Activated CD4-positive, alpha-beta memory T cell treated with anti-CD3 and anti-CD28 coated beads, Interleukin-2, amount 10 ng/mL, durations not matched to agents 7 days and 5 days (primary cell): ENCODE data around the gene STAB2. TPM values are rescaled to one million over a fixed set of nuclear protein-coding genes. Genes with fewer than 3 reads are reported as not detected.

Source experiments
- CTCF ChIA-PET: fragments of 350-600 bp; sonication (Branson Sonifier 250); formaldehyde crosslinking; loops from one replicate; lab custom pipeline; 2021; ENCODE audit warnings: antibody characterized with exemption, inconsistent platforms; lab: Charles Lee
- POLR2A ChIA-PET: fragments of 350-600 bp; sonication (Branson Sonifier 250); formaldehyde crosslinking; loops from one replicate; lab custom pipeline; 2021; ENCODE audit warnings: antibody characterized with exemption; lab: Charles Lee
- DNase-seq: peaks from one replicate; pipeline ENCODE4 v3.0.0-alpha.2; 2020
- H3K27ac Mint-ChIP-seq: one replicate; pipeline ENCODE4 v1.8.0; 2021; ENCODE audit warnings: mild to moderate bottlenecking, mixed read lengths
- H3K27me3 Mint-ChIP-seq: one replicate; pipeline ENCODE4 v1.8.0; 2021; ENCODE audit warnings: mixed read lengths
- H3K36me3 Mint-ChIP-seq: one replicate; pipeline ENCODE4 v1.8.0; 2021; ENCODE audit warnings: low read depth, mixed read lengths
- H3K4me1 Mint-ChIP-seq: one replicate; pipeline ENCODE4 v1.8.0; 2021; ENCODE audit warnings: mixed read lengths
- H3K4me3 Mint-ChIP-seq: one replicate; pipeline ENCODE4 v1.8.0; 2021; ENCODE audit warnings: mild to moderate bottlenecking, mixed read lengths
- H3K9me3 Mint-ChIP-seq: one replicate; pipeline ENCODE4 v1.8.0; 2021; ENCODE audit warnings: mixed read lengths
- total RNA-seq, 2 experiments: library from RNA; stranded (reverse); gene quantifications; one replicate each; pipeline ENCODE4 v1.2.3, GENCODE V29; 2021

Gene STAB2
- total RNA-seq, 2 experiments from 2014 or later = not detected

DNA sequence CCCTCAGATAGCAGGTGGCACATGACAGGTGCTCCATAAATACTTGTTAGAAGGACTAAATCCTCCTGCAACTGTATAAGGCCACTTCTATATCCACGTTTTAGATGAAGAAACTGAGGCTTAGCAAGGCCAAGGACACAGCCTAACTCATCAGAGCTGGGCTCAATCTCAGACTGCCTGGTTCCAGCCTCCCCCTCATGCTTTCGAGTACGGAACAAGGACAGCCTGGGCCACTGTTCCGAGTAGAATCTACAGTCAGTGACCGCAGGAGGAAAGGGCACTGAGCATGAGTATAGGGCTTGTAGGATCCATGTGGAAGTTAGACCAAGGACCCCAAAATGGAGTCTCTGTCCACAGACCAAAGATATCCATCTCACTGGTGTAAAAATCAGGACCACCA, 169.4 kb downstream of the STAB2 start:
- CTCF ChIA-PET = no interaction called here
- H3K4me1 Mint-ChIP-seq = no peaks in the 10 kb centered on the region
- H3K27me3 Mint-ChIP-seq = no peaks in the 10 kb centered on the region
- H3K36me3 Mint-ChIP-seq = no peaks in the 10 kb centered on the region
- H3K9me3 Mint-ChIP-seq = no peaks in the 10 kb centered on the region
- POLR2A ChIA-PET = no interaction called here
- H3K27ac Mint-ChIP-seq = no peak overlapping the region
- no peak for DNase-seq
- no peak overlapping the region for H3K4me3 Mint-ChIP-seq

DNA sequence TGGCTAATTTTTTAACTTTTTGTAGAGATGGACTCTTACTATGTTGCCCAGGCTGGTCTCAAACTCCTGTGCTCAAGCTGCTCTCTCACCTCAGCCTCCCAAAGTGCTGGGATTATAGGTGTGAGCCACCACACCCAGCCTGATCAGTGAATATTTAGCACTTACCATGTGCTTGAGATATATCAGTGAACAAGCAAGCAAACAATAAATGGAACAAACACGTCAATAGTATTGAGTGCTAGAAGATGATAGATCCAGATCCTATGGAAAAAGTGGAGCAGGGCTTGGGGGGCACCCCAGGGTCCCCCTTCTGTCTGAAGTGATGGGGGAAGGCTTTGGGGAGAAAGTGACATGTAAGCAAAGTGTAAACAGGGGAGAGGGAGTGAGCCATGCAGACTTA, 170.2 kb downstream of the STAB2 start:
- CTCF ChIA-PET = no interaction called here
- DNase-seq = no peak
- POLR2A ChIA-PET = no interaction called here
- Mint-ChIP-seq H3K9me3 (no peaks in the 10 kb centered on the region), H3K36me3 (no peaks in the 10 kb centered on the region), H3K4me1 (no peaks in the 10 kb centered on the region), H3K27ac (no peak overlapping the region), H3K27me3 (no peaks in the 10 kb centered on the region), H3K4me3 (no peak overlapping the region)

DNA sequence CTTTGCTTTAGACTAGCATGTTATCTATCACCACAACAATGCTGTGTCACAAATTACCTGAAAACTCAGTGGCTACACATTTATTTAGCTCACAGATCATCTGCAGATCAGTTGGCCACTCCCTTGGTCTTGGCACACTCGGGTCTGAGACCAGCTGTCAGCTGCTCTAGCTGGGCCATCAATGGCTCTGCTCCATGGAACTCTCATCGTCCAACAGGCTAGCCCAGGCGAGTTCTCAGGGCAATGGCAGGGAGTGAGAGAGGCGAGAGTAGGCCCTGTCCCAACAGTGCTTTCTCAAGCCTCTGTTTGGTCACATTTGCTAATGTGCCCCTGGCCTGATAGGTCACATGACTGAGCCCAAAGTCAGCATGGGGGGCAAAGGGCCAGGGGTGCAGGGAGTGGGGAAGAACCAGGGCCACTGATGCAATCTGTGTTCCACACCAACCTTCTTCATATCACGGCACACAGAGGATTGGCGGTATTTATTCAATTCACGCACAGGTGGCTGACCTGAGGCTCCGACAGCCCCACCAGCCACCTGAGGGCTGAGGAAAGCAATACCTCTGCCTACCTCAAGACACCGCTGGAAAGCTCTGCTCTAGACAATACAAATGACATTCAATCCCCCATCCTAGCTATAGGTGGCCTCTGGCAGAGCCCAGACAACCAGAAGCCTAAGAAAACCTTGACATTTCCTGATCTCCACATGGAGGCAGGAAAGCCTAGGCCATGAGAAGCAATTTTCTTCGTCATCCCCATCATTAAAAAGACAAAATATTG, 171.4 kb downstream of the STAB2 start:
- no peaks in the 10 kb centered on the region for H3K4me1 Mint-ChIP-seq
- ChIA-PET CTCF (no interaction called here), POLR2A (no interaction called here)
- H3K27me3 Mint-ChIP-seq = no peaks in the 10 kb centered on the region
- DNase-seq = no peak
- no peak overlapping the region for H3K27ac Mint-ChIP-seq
- no peaks in the 10 kb centered on the region for H3K36me3 Mint-ChIP-seq
- H3K4me3 Mint-ChIP-seq = no peak overlapping the region
- no peaks in the 10 kb centered on the region for H3K9me3 Mint-ChIP-seq

DNA sequence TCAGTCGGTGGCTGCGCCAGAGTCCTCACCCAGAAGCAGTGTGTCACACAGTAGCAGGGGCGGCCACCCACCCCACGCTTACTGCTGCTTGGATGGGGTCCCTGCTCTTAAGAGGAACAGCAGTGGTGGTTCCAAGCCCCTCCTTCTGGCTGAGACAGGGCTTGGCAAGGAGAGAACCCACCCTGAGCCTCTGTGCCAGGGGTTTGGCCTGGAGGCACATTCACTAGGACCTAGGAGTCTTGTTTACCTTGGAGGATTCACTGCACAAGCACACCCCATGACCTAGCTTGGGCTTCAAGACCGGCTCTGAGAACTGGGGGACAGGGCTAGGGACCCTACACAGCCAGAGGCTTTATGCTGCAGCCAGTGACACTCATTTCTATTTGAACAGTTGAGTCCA, 175.4 kb downstream of the STAB2 start:
- Mint-ChIP-seq H3K4me3 (no peak overlapping the region), H3K27me3 (no peaks in the 10 kb centered on the region), H3K9me3 (no peaks in the 10 kb centered on the region), H3K4me1 (no peaks in the 10 kb centered on the region), H3K27ac (no peak overlapping the region), H3K36me3 (no peaks in the 10 kb centered on the region)
- DNase-seq = no peak
- ChIA-PET POLR2A (no interaction called here), CTCF (no interaction called here)

DNA sequence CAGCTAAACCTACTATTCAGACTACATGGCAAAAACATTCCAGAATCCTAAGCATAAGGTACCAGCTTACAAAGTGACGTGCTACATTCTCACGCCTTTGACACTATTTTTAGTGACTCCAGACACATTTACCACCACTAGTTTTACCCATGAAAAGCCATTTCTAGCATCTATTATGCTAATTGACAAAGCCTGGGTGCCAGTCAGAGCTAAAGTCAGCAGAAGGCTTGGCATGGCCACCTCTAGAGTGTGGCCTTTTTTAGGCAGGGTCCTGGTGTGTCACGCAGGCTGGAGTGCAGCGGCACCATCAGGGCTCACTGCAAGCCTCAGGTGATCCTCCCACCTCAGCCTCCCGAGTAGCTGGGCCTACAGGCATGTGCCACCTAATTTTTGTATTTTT, 178.2 kb downstream of the STAB2 start:
- H3K4me1 Mint-ChIP-seq = no peaks in the 10 kb centered on the region
- H3K4me3 Mint-ChIP-seq = no peak overlapping the region
- no peak overlapping the region for H3K27ac Mint-ChIP-seq
- no peaks in the 10 kb centered on the region for H3K9me3 Mint-ChIP-seq
- no peaks in the 10 kb centered on the region for H3K36me3 Mint-ChIP-seq
- no peaks in the 10 kb centered on the region for H3K27me3 Mint-ChIP-seq
- POLR2A ChIA-PET = no interaction called here
- CTCF ChIA-PET = no interaction called here
- no peak for DNase-seq

DNA sequence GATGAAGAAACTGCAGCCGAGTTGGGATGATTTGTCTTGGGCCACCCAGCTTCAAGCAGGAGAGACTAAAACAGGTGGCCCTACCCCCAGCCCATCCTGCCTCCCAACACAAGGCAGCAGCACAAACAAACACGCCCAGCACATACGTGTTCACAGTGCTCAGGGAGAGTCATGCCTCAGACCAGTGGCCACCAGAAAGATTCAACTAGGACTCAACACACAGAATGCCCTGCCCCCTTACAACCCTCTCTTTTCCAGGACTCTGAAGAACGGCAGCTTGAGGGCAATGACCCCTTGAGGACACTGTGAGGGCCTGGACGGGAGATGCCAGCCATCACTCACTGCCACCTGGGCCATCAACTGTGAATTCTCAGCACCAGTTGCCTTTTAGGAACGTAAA, 179.0 kb downstream of the STAB2 start:
- no peak for DNase-seq
- Mint-ChIP-seq H3K36me3 (no peaks in the 10 kb centered on the region), H3K27ac (no peak overlapping the region), H3K27me3 (no peaks in the 10 kb centered on the region), H3K4me3 (no peak overlapping the region), H3K4me1 (no peaks in the 10 kb centered on the region), H3K9me3 (no peaks in the 10 kb centered on the region)
- ChIA-PET POLR2A (no interaction called here), CTCF (no interaction called here)

DNA sequence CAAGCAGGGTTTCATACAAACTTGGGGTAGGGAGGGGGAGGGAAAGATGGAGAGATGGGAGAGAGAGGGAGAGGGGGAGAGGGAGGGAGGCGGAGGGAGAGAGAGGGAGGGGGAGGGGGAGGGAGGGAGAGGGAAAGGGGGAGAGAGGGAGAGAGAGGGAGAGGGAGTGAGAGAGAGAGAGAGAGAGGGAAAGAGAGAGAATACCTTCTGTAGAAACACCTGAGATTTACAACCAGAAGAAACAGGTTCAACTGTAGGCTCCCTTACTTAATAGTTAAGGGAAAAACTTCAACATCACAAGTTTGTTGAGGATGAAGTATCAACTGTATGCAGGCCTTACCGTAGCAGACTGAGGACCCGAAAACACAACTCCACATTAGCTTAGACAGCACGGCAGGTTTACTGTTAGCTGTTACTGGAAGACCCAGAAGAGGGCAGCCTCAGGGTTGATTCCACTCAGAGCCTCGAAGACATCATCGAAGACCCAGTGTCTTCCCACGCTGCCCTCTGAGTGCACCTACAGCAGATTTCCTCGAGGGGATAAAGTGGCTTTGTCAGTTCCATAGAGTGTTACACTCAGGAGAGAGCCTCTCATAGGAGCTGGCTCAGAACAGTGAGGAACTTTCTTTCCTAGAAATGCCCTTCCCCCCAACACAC, 181.5 kb downstream of the STAB2 start:
- no peak for DNase-seq
- no peaks in the 10 kb centered on the region for H3K27me3 Mint-ChIP-seq
- no peaks in the 10 kb centered on the region for H3K4me1 Mint-ChIP-seq
- CTCF ChIA-PET = no interaction called here
- H3K27ac Mint-ChIP-seq = no peak overlapping the region
- H3K9me3 Mint-ChIP-seq = no peaks in the 10 kb centered on the region
- no peak overlapping the region for H3K4me3 Mint-ChIP-seq
- H3K36me3 Mint-ChIP-seq = no peaks in the 10 kb centered on the region
- POLR2A ChIA-PET = no interaction called here

DNA sequence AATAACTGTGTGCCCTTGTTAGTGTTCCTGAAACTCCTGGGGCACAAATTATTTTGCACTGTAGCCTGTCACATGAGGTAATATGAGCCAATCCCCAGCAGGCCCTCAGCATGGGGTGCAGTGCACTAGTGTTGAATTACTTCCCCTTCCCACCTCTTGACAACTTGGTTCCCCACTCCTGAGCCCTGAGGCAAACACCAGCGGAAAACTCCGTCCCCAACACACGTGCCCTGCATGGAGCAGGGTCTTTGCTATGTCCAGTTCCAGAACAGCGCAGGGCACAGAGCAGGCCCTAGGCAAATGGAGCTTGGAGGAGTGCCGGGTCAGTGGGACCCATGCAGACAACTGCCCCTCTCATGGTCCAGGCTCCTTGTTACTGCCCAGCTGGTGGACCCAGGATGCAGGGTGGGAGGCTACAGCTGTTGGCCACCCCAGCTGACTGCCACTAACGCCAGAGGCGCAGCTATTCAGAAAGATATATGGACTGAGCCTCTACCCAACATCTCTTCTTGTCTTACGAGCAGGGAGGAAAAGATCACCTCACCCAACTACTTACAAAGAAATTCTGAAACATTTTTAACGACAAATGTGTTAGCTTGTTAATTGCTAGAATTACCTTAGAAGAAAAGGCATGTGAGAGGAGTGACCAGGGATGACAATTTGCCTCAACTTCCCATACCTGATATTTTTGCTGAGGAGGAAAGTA, 182.3 kb downstream of the STAB2 start:
- Mint-ChIP-seq H3K36me3 (no peaks in the 10 kb centered on the region), H3K4me3 (no peak overlapping the region), H3K9me3 (no peaks in the 10 kb centered on the region), H3K27ac (no peak overlapping the region), H3K27me3 (no peaks in the 10 kb centered on the region), H3K4me1 (no peaks in the 10 kb centered on the region)
- ChIA-PET CTCF (interaction anchor here (0.7 kb wide), 1 partner anchor 1216 kb away, joined by 3 read pairs; no protein-coding TSS in a partner anchor), POLR2A (no interaction called here)
- DNase-seq = no peak

DNA sequence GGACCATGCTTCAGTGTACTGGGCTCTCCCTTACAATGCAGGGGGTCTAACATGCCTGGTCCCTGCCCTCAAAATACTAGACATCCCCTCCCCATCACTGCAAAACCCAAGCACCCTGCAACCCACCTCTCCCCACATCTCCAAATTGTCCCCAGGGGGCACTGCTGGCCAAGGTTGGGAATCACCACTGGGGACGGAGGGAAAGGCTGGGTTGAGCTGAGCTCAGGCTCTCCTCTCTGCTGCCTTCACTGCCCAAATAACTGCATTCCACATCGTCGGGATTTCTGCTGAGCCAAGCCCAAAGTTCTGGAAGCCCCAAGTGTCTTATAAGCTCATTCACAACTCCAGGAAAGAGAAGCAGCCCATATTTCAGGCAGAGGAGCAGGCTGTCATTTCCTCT, 184.4 kb downstream of the STAB2 start:
- Mint-ChIP-seq H3K27ac (no peak overlapping the region), H3K4me3 (no peak overlapping the region), H3K9me3 (no peaks in the 10 kb centered on the region), H3K4me1 (no peaks in the 10 kb centered on the region), H3K36me3 (no peaks in the 10 kb centered on the region), H3K27me3 (no peaks in the 10 kb centered on the region)
- ChIA-PET CTCF (interaction anchor here (1.5 kb wide), 1 partner anchor 338 kb away, joined by 4 read pairs; no protein-coding TSS in a partner anchor), POLR2A (no interaction called here)
- DNase-seq = no peak

DNA sequence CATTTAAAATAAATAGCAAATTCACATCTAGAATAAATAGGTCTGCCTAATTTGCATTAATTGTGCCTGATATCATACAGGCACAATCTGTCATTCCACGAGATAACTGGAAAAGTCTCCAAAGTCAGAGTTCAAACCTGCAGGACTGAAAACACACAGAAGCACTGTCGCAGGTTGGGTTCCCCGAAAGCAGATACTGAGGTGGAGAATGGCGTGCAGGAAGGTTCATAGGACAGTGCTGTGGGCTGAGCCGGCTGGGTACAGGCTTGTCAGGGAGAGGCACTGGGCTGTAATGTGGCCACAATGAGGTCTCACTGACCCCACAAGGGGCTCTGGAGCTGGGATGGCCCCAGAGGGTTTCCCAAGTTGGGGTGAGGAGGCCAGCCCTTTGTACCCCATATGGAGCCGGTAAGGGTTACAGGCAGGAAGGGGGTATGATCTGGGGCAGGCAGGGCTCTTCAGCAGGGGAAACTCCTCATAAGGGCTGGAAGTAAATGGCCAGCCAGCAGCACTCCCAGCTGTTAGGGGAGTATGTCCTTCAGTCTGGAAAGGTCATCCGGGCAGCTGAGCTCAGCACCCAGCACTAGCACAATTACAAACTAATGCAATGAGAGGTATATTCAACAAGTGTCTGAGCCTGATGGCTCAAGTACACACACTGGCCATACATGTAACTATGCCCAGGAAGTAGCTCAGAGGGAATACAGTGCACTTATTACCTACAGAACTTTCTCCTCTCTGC, 185.5 kb downstream of the STAB2 start:
- no peaks in the 10 kb centered on the region for H3K27me3 Mint-ChIP-seq
- no peaks in the 10 kb centered on the region for H3K36me3 Mint-ChIP-seq
- H3K4me3 Mint-ChIP-seq = no peak overlapping the region
- H3K9me3 Mint-ChIP-seq = no peaks in the 10 kb centered on the region
- CTCF ChIA-PET = no interaction called here
- H3K27ac Mint-ChIP-seq = no peak overlapping the region
- POLR2A ChIA-PET = no interaction called here
- DNase-seq = no peak
- no peaks in the 10 kb centered on the region for H3K4me1 Mint-ChIP-seq

DNA sequence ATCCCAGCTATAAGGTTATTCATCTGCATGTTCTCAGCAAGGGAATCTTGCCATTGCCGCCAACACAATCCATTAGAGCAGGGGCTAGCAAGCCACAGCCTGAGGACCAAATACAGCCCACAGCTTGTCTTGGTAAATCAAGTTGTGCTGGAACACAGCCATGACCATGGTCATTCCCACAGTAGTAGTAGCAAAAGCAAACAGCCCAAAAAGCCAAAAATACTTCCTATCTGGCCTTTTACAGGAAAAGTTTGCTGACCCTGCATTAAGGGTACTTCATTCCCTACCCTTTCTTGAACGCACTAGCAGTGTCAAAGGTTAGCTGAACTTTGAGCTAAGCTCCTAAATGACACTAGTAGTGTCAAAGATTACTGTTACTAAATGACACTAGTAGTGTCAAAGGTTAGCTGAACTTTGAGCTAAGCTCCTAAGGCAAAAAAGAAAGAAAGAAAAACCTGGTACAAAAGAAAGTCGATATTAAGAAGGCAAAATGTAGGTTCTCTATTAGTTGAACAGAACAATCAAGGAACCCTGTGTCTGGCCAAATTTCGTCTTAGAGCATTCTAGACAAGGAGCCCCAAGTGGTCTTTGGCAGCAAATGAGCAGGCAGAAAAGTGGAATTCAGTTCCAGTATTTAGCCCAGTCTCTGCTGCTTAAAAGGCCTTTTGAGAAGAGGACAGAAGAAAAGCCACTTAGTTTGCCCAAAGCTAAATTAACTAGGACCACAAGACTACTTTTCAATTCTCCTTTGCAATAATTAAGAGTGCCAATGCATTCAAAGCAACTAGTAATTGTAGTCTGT, 186.2 kb downstream of the STAB2 start:
- Mint-ChIP-seq H3K27me3 (no peaks in the 10 kb centered on the region), H3K27ac (no peak overlapping the region), H3K4me1 (no peaks in the 10 kb centered on the region), H3K4me3 (no peak overlapping the region), H3K9me3 (no peaks in the 10 kb centered on the region), H3K36me3 (no peaks in the 10 kb centered on the region)
- DNase-seq = no peak
- POLR2A ChIA-PET = no interaction called here
- CTCF ChIA-PET = no interaction called here

DNA sequence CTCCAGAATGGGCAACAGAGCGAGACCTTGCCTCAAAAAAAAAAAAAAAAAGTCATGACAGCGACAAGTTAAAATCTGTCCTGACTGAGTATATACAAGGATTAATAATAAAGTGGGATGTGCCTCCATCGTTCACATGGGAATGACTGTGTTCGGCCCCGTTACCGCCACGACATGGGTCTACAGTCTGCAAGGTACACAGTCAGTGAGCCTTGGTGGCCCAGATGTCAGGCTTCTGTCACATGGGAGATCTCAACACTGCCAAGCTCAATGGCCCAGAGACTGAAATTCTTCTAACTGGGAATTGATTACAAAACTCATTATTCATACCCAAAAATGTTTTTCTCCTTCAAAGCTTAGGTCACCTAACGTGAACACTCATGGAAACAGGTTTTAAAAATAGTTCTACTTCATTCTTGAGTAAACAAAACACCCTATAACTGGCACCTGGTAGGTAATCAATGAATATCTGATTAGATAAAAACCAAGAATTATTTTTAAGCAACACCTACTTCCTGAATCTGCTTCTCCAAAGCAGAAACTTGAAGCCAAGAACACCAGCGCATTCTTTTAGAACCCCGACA, 188.0 kb downstream of the STAB2 start:
- no peaks in the 10 kb centered on the region for H3K27me3 Mint-ChIP-seq

More for the DNA sequence above, 188.0 kb downstream of the STAB2 start:
- Mint-ChIP-seq H3K9me3 (no peaks in the 10 kb centered on the region), H3K4me1 (no peaks in the 10 kb centered on the region), H3K36me3 (peaks cover 4% of the 10 kb centered on the region), H3K4me3 (no peak overlapping the region), H3K27ac (no peak overlapping the region)
- ChIA-PET POLR2A (no interaction called here), CTCF (interaction anchor here (0.5 kb wide), 1 partner anchor 12 kb away, joined by 5 read pairs; no protein-coding TSS in a partner anchor)
- DNase-seq = no peak
